Heart left ventricle (tissue), 13 donors: ENCODE results near the gene ACBD3.

ENCODE experiments used
- CTCF ChIP-seq, 12 donors: fragments of 200-600 bp; sonication (generic) in 4 of 12; IDR thresholded peaks; one replicate each; pipeline versions ENCODE4 v1.5.0 to v1.8.0; 2018 to 2022; ENCODE audit warnings: antibody characterized with exemption in 12 of 12, mild to moderate bottlenecking in 5 of 12
- POLR2A ChIP-seq, 2 donors: fragments of 450-650 bp; IDR thresholded peaks; one replicate each; pipeline ENCODE4 v1.6.1; 2017; ENCODE audit warnings: antibody characterized with exemption in 2 of 2, mild to moderate bottlenecking in 2 of 2, moderate library complexity in 2 of 2
- donor health status: ischemic (EF 13 %, LVEDD 7.1; RV severe dilation, severe dysfunction).
- donor health status: DM: no; HTN: yes; CAD: no.
- donor health status: DM: no; HTN: no; CAD: no.
- donor health status: ischemic (EF 25% LVEDD 6.9; RV normal size, moderate dysfunction).
- donor health status: ischemic (EF 25% LVEDD 5.7; RV mildly dilated, moderate dysfunction).
- donor health status: ischemic (EF 35%, LVEDD 5.7; RV mildly dilated, moderate dysfunction).
- donor health status: nonischemic (EF 11% LVEDD 7.7; RV severe dilation, severe dysfunction).
- donor health status: DM: yes; HTN: yes; CAD: no.
- donor health status: PGD.
- donor health status: ischemic (EF 29% LVEDD 5.4; RV normal size, mild dysfunction).
- donor health status: nonischemic (EF 23%, LVEDD 6.1; RV moderate dilation, normal function).

GRCh38 chr1:226199971-226200370 is 13.4 kb upstream of the ACBD3 start:
- no peak for TF ChIP-seq CTCF (IDR thresholded peaks at IDR 0.05)
- no peak for TF ChIP-seq POLR2A (IDR thresholded peaks at IDR 0.05)
